ENCODE results near the gene LYPD6.

DNA sequence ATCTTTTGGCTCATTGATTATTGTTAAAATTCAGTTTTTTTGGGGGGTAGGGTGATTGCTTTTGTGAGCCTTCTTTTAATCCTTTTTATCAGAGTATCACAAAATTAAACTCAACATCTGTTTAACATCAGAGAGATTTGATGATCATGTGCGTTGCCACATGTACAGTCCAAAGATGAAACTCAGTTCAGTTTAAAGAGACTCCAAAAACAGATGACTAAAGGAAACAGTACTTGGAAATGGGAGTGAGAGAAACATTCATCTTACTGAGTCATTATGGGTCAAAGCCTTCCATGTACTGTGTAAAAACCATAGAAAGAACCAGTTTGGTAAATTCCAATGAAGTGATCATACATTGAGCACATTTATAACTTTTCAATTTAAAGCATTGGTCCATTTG, 53.0 kb downstream of the LYPD6 start:
- no peak for TF ChIP-seq EZH2 (IDR thresholded peaks at IDR 0.05; ENCODE audit: borderline replicate concordance, insufficient read depth, low read depth, low read length, poor library complexity, severe bottlenecking)
- TF ChIP-seq CTCF (IDR thresholded peaks at IDR 0.05): no peak
